GM12874 (cell line): ENCODE results near the gene GNA12.

ENCODE experiments used
- CTCF ChIP-seq: IDR thresholded peaks from 2 replicates; pipeline ENCODE4 v1.5.1; 2011; ENCODE audit warnings: low read depth, mild to moderate bottlenecking, control low read depth, low read length, moderate library complexity; ENCODE audit not compliant: insufficient read depth

GNA12 gene

GRCh38 chr7:2856388-2857169 lies 12.5 kb upstream of the GNA12 start:
- no peak for TF ChIP-seq CTCF

GRCh38 chr7:2855386-2855785 lies 11.3 kb upstream of the GNA12 start:
- no peak for TF ChIP-seq CTCF

- no peak for TF ChIP-seq CTCF
These were observed 9.0 kb upstream of the GNA12 start for GRCh38 chr7:2853147-2853546.

GRCh38 chr7:2851497-2851896 lies 7.4 kb upstream of the GNA12 start:
- TF ChIP-seq CTCF, result no peak

GRCh38 chr7:2849941-2850766 lies 6.0 kb upstream of the GNA12 start:
- TF ChIP-seq CTCF, result no peak

GRCh38 chr7:2845034-2845592 lies 1.0 kb upstream of the GNA12 start:
- no peak for TF ChIP-seq CTCF

- no peak for TF ChIP-seq CTCF
These were observed 376 bp downstream of the GNA12 start for GRCh38 chr7:2843711-2844152.
